ENCODE data around the gene MVB12B.

DNA sequence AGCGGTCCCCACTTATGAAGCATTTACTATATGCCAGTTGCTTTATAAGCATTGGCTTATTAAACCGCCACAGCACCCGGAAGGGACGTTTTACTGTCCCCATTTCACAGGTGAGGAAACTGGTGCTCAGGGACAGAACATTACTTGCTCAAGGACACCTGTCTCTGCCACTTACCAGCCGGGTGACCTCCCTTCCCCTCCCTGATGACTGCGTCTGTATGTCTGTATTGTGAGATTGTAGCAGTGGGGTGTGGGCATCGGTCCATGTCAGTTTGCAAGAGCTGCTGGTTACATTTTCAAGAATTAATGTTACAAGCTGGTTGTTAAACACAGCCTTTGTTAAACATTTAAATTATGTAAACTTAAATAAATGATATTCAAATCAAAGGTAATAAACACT lies 209.5 kb downstream of the MVB12B start:
- TF ChIP-seq, protein P1, sequence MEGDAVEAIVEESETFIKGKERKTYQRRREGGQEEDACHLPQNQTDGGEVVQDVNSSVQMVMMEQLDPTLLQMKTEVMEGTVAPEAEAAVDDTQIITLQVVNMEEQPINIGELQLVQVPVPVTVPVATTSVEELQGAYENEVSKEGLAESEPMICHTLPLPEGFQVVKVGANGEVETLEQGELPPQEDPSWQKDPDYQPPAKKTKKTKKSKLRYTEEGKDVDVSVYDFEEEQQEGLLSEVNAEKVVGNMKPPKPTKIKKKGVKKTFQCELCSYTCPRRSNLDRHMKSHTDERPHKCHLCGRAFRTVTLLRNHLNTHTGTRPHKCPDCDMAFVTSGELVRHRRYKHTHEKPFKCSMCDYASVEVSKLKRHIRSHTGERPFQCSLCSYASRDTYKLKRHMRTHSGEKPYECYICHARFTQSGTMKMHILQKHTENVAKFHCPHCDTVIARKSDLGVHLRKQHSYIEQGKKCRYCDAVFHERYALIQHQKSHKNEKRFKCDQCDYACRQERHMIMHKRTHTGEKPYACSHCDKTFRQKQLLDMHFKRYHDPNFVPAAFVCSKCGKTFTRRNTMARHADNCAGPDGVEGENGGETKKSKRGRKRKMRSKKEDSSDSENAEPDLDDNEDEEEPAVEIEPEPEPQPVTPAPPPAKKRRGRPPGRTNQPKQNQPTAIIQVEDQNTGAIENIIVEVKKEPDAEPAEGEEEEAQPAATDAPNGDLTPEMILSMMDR (conservative IDR thresholded peaks at IDR 0.05; ENCODE audit: low read length) = no peak
- no peak for TF ChIP-seq EZH2phosphoT487 (IDR thresholded peaks at IDR 0.05; ENCODE audit: borderline replicate concordance)

Measured in Loucy (cell line).